RPMI7951 (cell line): ENCODE measurements around the gene PIK3C2G. TPM values are rescaled to one million over a fixed set of nuclear protein-coding genes. Genes with fewer than 3 reads are reported as not detected.

Experiments used
- DNase-seq: peaks from one replicate; pipeline ENCODE4 v3.0.0-alpha.2; 2012; ENCODE audit warnings: low read depth
- total RNA-seq: library from RNA; depleted of rRNA; stranded (reverse); fragments of >200 nt; shearing (Covaris generic); gene quantifications from 2 replicates; pipeline ENCODE4 v1.2.3, GENCODE V29; 2014

Gene PIK3C2G
- total RNA-seq, 1 experiment from 2014 or later, result not detected

GRCh38 chr12:18280728-18281127, 19.4 kb downstream of the PIK3C2G start:
- DNase-seq, result no peak

GRCh38 chr12:18281941-18282340, 20.6 kb downstream of the PIK3C2G start:
- DNase-seq, result no peak

GRCh38 chr12:18283831-18284230, 22.5 kb downstream of the PIK3C2G start:
- DNase-seq, result no peak

GRCh38 chr12:18284386-18284785, 23.1 kb downstream of the PIK3C2G start:
- DNase-seq, result no peak

GRCh38 chr12:18285161-18285560, 23.8 kb downstream of the PIK3C2G start:
- no peak for DNase-seq

GRCh38 chr12:18290386-18290785, 29.1 kb downstream of the PIK3C2G start:
- DNase-seq, result no peak

- no peak for DNase-seq
These were observed 33.6 kb downstream of the PIK3C2G start for GRCh38 chr12:18294889-18295288.

GRCh38 chr12:18296201-18296908, 35.0 kb downstream of the PIK3C2G start:
- DNase-seq, result peak; percentile 2

GRCh38 chr12:18296909-18297280, 35.6 kb downstream of the PIK3C2G start:
- peak; percentile 3 for DNase-seq

- no peak for DNase-seq
These were observed 36.6 kb downstream of the PIK3C2G start for GRCh38 chr12:18297902-18298301.

GRCh38 chr12:18302809-18303430, 41.6 kb downstream of the PIK3C2G start:
- DNase-seq, result no peak

- DNase-seq, result no peak
These were observed 43.3 kb downstream of the PIK3C2G start for GRCh38 chr12:18304609-18305008.

- DNase-seq, result no peak
These were observed 45.0 kb downstream of the PIK3C2G start for GRCh38 chr12:18306311-18306710.

GRCh38 chr12:18313306-18313705, 52.0 kb downstream of the PIK3C2G start:
- no peak for DNase-seq

GRCh38 chr12:18320036-18320617, 58.8 kb downstream of the PIK3C2G start:
- DNase-seq, result peak; percentile 51

GRCh38 chr12:18320976-18321375, 59.7 kb downstream of the PIK3C2G start:
- DNase-seq, result no peak

GRCh38 chr12:18323159-18323558, 61.8 kb downstream of the PIK3C2G start:
- peak; percentile 5 for DNase-seq

GRCh38 chr12:18327036-18327435, 65.7 kb downstream of the PIK3C2G start:
- DNase-seq, result no peak

GRCh38 chr12:18332173-18332572, 70.9 kb downstream of the PIK3C2G start:
- no peak for DNase-seq

- DNase-seq, result no peak
These were observed 78.3 kb downstream of the PIK3C2G start for GRCh38 chr12:18339633-18340032.

- no peak for DNase-seq
These were observed 78.9 kb downstream of the PIK3C2G start for GRCh38 chr12:18340186-18340585.

GRCh38 chr12:18340786-18341185, 79.5 kb downstream of the PIK3C2G start:
- no peak for DNase-seq

- no peak for DNase-seq
These were observed 82.4 kb downstream of the PIK3C2G start for GRCh38 chr12:18343708-18344107.
